ENCODE results near the gene STAMBP.

Gene STAMBP

DNA sequence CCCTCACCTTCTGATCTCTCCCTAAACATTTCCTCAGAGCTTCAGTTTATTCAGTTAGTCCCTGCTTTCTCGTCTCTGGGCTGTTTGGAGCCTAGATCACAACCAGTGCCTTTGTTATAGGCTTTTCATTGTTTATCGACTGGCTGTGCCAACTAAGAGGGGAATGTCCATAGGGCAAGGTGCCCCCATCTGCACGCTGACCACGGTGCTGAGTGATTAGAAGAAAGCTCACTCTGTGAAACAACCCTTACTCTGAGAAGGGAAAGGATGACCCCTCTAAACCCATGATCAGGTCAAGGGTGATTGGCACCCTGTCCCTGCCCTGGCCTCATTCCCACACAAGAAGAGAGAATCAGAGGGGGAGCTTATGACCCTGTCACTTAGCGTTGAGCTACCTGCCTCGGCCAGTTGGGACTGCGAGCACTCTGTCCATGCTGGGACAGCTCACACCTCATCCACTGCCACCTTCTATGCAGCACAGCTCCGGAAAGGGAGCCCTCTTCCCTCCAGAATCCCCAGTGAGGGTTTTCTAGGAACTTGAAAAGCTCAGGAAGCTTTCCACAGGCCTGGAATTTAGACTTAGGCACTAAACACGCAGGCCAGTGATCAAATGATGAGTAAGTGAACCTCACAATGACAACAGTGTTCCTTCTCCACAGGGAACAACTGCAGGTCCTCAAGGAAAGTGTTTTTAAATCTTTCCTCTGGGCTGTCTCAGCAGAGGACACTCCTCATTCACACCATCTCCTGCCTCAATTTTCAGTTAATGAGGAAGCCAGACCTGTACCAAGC is 61.7 kb downstream of the STAMBP start:
- Histone ChIP-seq H3K9me3 (ENCODE audit: severe bottlenecking) (no peaks in the 10 kb centered on the region), H3K4me3 (ENCODE audit: severe bottlenecking) (no peak overlapping the region), H3K27ac (ENCODE audit: poor library complexity, severe bottlenecking) (no peak overlapping the region), H3K4me1 (ENCODE audit: insufficient read depth, poor library complexity, severe bottlenecking) (peaks cover 4% of the 10 kb centered on the region), H3K36me3 (ENCODE audit: low read depth) (no peaks in the 10 kb centered on the region), H3K27me3 (ENCODE audit: insufficient read depth, poor library complexity, severe bottlenecking) (no peaks in the 10 kb centered on the region)
- TF ChIP-seq, protein P1, sequence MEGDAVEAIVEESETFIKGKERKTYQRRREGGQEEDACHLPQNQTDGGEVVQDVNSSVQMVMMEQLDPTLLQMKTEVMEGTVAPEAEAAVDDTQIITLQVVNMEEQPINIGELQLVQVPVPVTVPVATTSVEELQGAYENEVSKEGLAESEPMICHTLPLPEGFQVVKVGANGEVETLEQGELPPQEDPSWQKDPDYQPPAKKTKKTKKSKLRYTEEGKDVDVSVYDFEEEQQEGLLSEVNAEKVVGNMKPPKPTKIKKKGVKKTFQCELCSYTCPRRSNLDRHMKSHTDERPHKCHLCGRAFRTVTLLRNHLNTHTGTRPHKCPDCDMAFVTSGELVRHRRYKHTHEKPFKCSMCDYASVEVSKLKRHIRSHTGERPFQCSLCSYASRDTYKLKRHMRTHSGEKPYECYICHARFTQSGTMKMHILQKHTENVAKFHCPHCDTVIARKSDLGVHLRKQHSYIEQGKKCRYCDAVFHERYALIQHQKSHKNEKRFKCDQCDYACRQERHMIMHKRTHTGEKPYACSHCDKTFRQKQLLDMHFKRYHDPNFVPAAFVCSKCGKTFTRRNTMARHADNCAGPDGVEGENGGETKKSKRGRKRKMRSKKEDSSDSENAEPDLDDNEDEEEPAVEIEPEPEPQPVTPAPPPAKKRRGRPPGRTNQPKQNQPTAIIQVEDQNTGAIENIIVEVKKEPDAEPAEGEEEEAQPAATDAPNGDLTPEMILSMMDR (IDR thresholded peaks at IDR 0.05; ENCODE audit: poor library complexity, severe bottlenecking) = no peak
- no peak for DNase-seq (ENCODE audit: low spot score)
- ATAC-seq (ENCODE audit: low read depth) = no peak

DNA sequence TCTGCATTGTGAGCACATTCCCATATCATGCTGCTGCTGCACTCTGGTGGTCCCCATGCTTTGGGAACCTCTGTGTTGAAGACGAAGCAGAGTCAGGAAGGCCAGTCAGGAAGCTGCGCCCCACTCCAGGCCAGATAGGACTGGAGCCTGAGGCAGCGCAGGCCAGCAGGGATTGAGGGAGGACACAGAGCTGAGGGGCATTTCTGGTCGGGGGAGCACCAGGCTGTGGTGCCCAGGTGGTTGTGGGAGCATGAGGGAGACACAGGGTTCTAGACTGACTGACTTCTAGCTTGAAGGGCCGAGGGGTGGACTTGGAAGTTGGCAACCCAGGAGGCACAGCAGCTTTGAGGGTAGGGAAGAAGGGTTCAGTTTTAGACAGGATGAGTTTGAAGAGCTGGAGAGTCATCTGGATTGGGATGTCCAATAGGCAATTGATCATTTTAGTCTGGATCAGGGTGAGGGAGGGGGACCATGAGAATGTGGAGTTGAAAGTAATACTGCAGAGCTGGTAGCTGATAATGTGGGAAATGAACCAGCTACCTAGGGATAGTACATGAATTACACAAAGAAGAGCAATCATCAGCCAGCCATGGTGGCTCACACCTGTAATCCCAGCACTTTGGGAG is 62.6 kb downstream of the STAMBP start:
- Histone ChIP-seq H3K9me3 (ENCODE audit: severe bottlenecking) (no peaks in the 10 kb centered on the region), H3K4me1 (ENCODE audit: insufficient read depth, poor library complexity, severe bottlenecking) (peaks cover 4% of the 10 kb centered on the region), H3K27ac (ENCODE audit: poor library complexity, severe bottlenecking) (no peak overlapping the region), H3K4me3 (ENCODE audit: severe bottlenecking) (no peak overlapping the region), H3K27me3 (ENCODE audit: insufficient read depth, poor library complexity, severe bottlenecking) (no peaks in the 10 kb centered on the region), H3K36me3 (ENCODE audit: low read depth) (no peaks in the 10 kb centered on the region)
- DNase-seq (ENCODE audit: low spot score) (no peak), ATAC-seq (ENCODE audit: low read depth) (no peak)
- TF ChIP-seq, protein P1 (IDR thresholded peaks at IDR 0.05; ENCODE audit: poor library complexity, severe bottlenecking) = no peak

DNA sequence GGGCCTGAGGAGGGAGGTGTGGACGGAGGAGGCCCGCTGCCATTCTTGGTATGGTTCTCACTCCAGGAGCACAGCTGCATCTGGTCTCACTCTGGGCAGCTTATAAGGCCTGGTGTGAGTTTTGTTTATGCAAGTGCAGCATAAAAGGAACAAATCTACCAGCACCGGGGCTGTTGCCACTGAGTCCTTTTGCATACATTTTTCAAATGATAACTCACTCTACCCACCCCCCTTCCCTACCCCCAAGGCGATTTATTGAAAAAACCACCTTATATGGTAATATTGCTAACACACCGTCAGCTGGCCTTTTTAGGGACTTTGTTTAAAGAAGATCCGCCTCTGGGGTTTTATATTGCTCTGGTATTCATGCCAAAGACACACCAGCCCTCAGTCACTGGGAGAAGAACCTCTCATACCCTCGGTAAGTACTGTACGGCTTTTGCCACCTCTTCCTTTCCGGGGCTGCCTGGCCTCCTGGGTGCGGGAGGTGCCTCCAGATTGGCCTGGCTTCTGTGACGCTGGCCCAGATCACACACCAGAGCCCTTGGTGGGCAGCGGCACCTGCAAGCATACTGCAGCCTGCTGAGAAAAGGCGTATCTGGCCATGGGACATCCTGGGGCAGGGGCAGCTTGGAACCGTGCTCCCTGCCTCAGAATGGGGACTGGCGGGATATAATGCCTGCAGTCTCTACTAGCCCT is 64.0 kb downstream of the STAMBP start, which contains the start of gene ACTG2:
Gene ACTG2, plus strand, starts transcription at position 378 of the 699 bp plus-strand sequence. CDS start 8,304 bp downstream, outside the sequence.
- no peaks in the 10 kb centered on the region for H3K9me3 ChIP-seq (ENCODE audit: severe bottlenecking)
- no peaks in the 10 kb centered on the region for H3K27me3 ChIP-seq (ENCODE audit: insufficient read depth, poor library complexity, severe bottlenecking)
- DNase-seq (ENCODE audit: low spot score) (no peak), ATAC-seq (ENCODE audit: low read depth) (no peak)
- H3K4me3 ChIP-seq (ENCODE audit: severe bottlenecking) = no peak within 1 kb of the TSS
- TF ChIP-seq, protein P1 (IDR thresholded peaks at IDR 0.05; ENCODE audit: poor library complexity, severe bottlenecking) = no peak
- peaks cover 2% of the 10 kb centered on the region for H3K4me1 ChIP-seq (ENCODE audit: insufficient read depth, poor library complexity, severe bottlenecking)
- no peaks in the 10 kb centered on the region for H3K36me3 ChIP-seq (ENCODE audit: low read depth)
- no peak within 1 kb of the TSS for H3K27ac ChIP-seq (ENCODE audit: poor library complexity, severe bottlenecking)

GRCh38 chr2:73893764-73894474 is 65.2 kb downstream of the STAMBP start:
- ATAC-seq (ENCODE audit: low read depth) = no peak
- TF ChIP-seq, protein P1 (IDR thresholded peaks at IDR 0.05; ENCODE audit: poor library complexity, severe bottlenecking) = no peak
- H3K4me3 ChIP-seq (ENCODE audit: severe bottlenecking) = no peak overlapping the region

More at GRCh38 chr2:73893764-73894474, 65.2 kb downstream of the STAMBP start:
- H3K27ac ChIP-seq (ENCODE audit: poor library complexity, severe bottlenecking) = no peak overlapping the region
- DNase-seq (ENCODE audit: low spot score) = no peak
- H3K27me3 ChIP-seq (ENCODE audit: insufficient read depth, poor library complexity, severe bottlenecking) = no peaks in the 10 kb centered on the region
- H3K4me1 ChIP-seq (ENCODE audit: insufficient read depth, poor library complexity, severe bottlenecking) = no peaks in the 10 kb centered on the region
- H3K36me3 ChIP-seq (ENCODE audit: low read depth) = no peaks in the 10 kb centered on the region
- H3K9me3 ChIP-seq (ENCODE audit: severe bottlenecking) = no peaks in the 10 kb centered on the region
